Measurements from ENCODE around the gene BCKDHB. TPM values are rescaled to one million over a fixed set of nuclear protein-coding genes. Genes with fewer than 3 reads are reported as not detected.

BCKDHB gene
- total RNA-seq, 1 donor from 2014 or later, result 18.5 TPM

DNA sequence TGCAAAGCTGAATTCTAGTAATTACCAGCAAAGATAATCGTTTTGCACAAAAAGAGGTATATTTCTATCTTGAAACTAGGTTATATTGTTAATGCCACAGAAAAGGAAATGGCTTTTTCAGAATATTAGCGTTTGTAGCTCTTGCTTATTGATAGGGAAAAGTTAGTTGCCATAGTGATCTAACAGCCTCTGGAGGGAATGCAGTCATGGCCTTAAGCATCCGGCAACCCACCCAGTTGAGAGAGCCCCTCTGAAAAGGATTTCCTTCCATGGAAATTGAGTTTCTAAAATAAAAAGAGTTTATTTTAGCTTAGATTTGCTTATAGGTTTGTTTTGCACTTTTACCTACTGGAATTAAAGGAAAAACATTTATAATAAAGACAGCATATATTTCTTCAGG, 224.5 kb downstream of the BCKDHB start:
- Mint-ChIP-seq H3K9me3 (no peaks in the 10 kb centered on the region), H3K27ac (no peak overlapping the region), H3K36me3 (ENCODE audit: low read depth) (no peaks in the 10 kb centered on the region), H3K27me3 (ENCODE audit: low read depth) (no peaks in the 10 kb centered on the region), H3K4me1 (ENCODE audit: low read depth) (no peaks in the 10 kb centered on the region), H3K4me3 (ENCODE audit: low read depth) (no peak overlapping the region)
- DNase-seq (ENCODE audit: low spot score), result no peak
- intact Hi-C loops (cut with micrococcal nuclease), result no loop called here

GRCh38 chr6:80331522-80331921, 225.1 kb downstream of the BCKDHB start:
- H3K4me1 Mint-ChIP-seq (ENCODE audit: low read depth), result no peaks in the 10 kb centered on the region
- no peaks in the 10 kb centered on the region for H3K9me3 Mint-ChIP-seq
- intact Hi-C loops (cut with micrococcal nuclease), result no loop called here
- H3K4me3 Mint-ChIP-seq (ENCODE audit: low read depth), result no peak overlapping the region
- H3K36me3 Mint-ChIP-seq (ENCODE audit: low read depth), result no peaks in the 10 kb centered on the region
- no peak overlapping the region for H3K27ac Mint-ChIP-seq
- no peaks in the 10 kb centered on the region for H3K27me3 Mint-ChIP-seq (ENCODE audit: low read depth)
- no peak for DNase-seq (ENCODE audit: low spot score)

- no peak overlapping the region for H3K27ac Mint-ChIP-seq
- H3K36me3 Mint-ChIP-seq (ENCODE audit: low read depth), result no peaks in the 10 kb centered on the region
- intact Hi-C loops (cut with micrococcal nuclease), result no loop called here
- no peaks in the 10 kb centered on the region for H3K27me3 Mint-ChIP-seq (ENCODE audit: low read depth)
- H3K9me3 Mint-ChIP-seq, result no peaks in the 10 kb centered on the region
- DNase-seq (ENCODE audit: low spot score), result no peak
- no peaks in the 10 kb centered on the region for H3K4me1 Mint-ChIP-seq (ENCODE audit: low read depth)
- H3K4me3 Mint-ChIP-seq (ENCODE audit: low read depth), result no peak overlapping the region
These were observed 225.5 kb downstream of the BCKDHB start for GRCh38 chr6:80331974-80332373.

- Mint-ChIP-seq H3K36me3 (ENCODE audit: low read depth) (no peaks in the 10 kb centered on the region), H3K27me3 (ENCODE audit: low read depth) (no peaks in the 10 kb centered on the region), H3K4me3 (ENCODE audit: low read depth) (no peak overlapping the region), H3K4me1 (ENCODE audit: low read depth) (peaks cover 4% of the 10 kb centered on the region), H3K9me3 (no peaks in the 10 kb centered on the region), H3K27ac (no peak overlapping the region)
- no peak for DNase-seq (ENCODE audit: low spot score)
- intact Hi-C loops (cut with micrococcal nuclease), result no loop called here
These were observed 226.9 kb downstream of the BCKDHB start for GRCh38 chr6:80333342-80333741.

- Mint-ChIP-seq H3K4me1 (ENCODE audit: low read depth) (peaks cover 4% of the 10 kb centered on the region), H3K27ac (no peak overlapping the region), H3K9me3 (no peaks in the 10 kb centered on the region), H3K4me3 (ENCODE audit: low read depth) (no peak overlapping the region), H3K27me3 (ENCODE audit: low read depth) (no peaks in the 10 kb centered on the region), H3K36me3 (ENCODE audit: low read depth) (no peaks in the 10 kb centered on the region)
- DNase-seq (ENCODE audit: low spot score), result no peak
- intact Hi-C loops (cut with micrococcal nuclease), result no loop called here
These were observed 228.7 kb downstream of the BCKDHB start for GRCh38 chr6:80335121-80335531.

GRCh38 chr6:80336911-80337310, 230.4 kb downstream of the BCKDHB start:
- Mint-ChIP-seq H3K9me3 (no peaks in the 10 kb centered on the region), H3K27me3 (ENCODE audit: low read depth) (no peaks in the 10 kb centered on the region), H3K27ac (no peak overlapping the region), H3K36me3 (ENCODE audit: low read depth) (no peaks in the 10 kb centered on the region), H3K4me3 (ENCODE audit: low read depth) (no peak overlapping the region), H3K4me1 (ENCODE audit: low read depth) (peaks cover 4% of the 10 kb centered on the region)
- intact Hi-C loops (cut with micrococcal nuclease), result no loop called here
- no peak for DNase-seq (ENCODE audit: low spot score)

DNA sequence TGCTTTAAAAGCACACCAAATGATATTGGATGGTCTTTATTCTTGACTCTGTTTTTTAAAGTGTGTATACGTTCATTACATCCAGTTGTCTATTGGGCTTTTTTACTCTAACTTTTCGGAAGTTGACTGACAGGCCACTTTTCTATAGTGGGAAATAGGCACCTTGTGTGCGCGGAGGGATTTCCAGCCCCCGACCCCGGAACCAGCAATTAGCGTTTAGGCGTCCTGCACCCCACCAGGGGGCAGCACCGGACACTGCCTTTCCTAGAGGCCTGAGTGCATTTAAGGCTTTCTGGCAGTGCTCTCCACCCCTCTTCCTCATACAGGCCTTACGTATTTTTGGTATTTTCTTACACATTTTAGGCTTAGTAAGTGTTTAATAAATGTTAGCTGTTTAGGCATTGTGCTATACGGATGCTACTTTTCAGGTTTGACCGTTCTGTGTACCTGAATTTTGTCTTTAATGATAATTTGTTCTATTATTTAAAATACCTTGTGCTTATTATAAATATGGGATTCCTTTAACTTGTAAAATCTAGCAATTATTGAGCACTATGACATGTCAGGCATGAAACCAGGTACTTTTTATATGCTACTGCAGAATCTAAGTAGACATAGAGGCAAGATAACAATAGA, 231.8 kb downstream of the BCKDHB start:
- Mint-ChIP-seq H3K27ac (no peak overlapping the region), H3K27me3 (ENCODE audit: low read depth) (no peaks in the 10 kb centered on the region), H3K4me1 (ENCODE audit: low read depth) (peaks cover 4% of the 10 kb centered on the region), H3K9me3 (no peaks in the 10 kb centered on the region), H3K4me3 (ENCODE audit: low read depth) (no peak overlapping the region), H3K36me3 (ENCODE audit: low read depth) (no peaks in the 10 kb centered on the region)
- intact Hi-C loops (cut with micrococcal nuclease), result loop anchor here (2.0 kb wide), 1 partner anchor 1414 kb away; the partner anchor contains the start of gene TENT5A
- DNase-seq (ENCODE audit: low spot score), result peak; percentile 33

DNA sequence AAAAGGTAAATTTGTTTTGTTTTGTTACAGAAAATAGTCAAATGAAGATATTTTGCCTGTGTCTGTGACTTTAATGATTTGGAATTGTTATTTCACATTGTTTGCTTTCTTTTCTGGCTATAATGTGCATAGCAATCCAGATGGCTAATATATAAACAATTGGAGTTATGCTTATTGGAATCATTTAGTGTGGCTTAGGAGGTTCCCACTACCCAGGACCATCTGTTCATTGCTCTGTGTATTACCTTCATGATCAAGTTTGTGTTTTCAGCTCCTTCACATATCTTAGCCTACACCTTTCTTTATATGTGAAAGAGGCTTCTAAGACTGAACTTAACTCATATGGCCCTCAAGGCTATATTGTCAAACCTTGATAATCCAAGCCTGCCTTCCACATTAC, 232.9 kb downstream of the BCKDHB start:
- Mint-ChIP-seq H3K9me3 (no peaks in the 10 kb centered on the region), H3K27me3 (ENCODE audit: low read depth) (no peaks in the 10 kb centered on the region), H3K27ac (no peak overlapping the region), H3K4me3 (ENCODE audit: low read depth) (no peak overlapping the region), H3K36me3 (ENCODE audit: low read depth) (no peaks in the 10 kb centered on the region), H3K4me1 (ENCODE audit: low read depth) (peaks cover 4% of the 10 kb centered on the region)
- DNase-seq (ENCODE audit: low spot score), result no peak
- intact Hi-C loops (cut with micrococcal nuclease), result loop anchor here (2.0 kb wide), 1 partner anchor 1413 kb away; the partner anchor contains the start of gene TENT5A

DNA sequence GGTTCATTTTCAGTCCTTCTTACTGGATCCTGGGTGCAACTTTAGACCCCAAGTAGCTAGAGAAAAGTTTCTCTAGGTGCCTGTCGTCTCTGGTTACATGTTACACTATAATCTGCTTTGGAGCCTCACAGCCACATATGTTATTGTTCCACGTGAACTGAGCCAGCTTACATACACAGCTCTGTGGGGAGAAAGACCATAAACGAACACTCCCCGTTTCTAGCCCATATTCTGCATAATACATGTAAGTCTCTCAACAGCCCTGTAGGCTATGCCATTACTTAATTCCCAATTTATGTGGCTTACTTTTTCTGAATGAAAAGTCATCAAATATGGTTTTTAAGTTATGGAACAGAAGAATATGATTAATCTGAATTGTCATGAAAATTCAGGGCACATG, 233.8 kb downstream of the BCKDHB start:
- Mint-ChIP-seq H3K9me3 (no peaks in the 10 kb centered on the region), H3K4me1 (ENCODE audit: low read depth) (peaks cover 4% of the 10 kb centered on the region), H3K4me3 (ENCODE audit: low read depth) (no peak overlapping the region), H3K36me3 (ENCODE audit: low read depth) (no peaks in the 10 kb centered on the region), H3K27ac (no peak overlapping the region), H3K27me3 (ENCODE audit: low read depth) (no peaks in the 10 kb centered on the region)
- DNase-seq (ENCODE audit: low spot score), result no peak
- intact Hi-C loops (cut with micrococcal nuclease), result no loop called here

- intact Hi-C loops (cut with micrococcal nuclease), result no loop called here
- Mint-ChIP-seq H3K4me1 (ENCODE audit: low read depth) (peaks cover 4% of the 10 kb centered on the region), H3K36me3 (ENCODE audit: low read depth) (no peaks in the 10 kb centered on the region), H3K9me3 (no peaks in the 10 kb centered on the region), H3K27ac (no peak overlapping the region), H3K27me3 (ENCODE audit: low read depth) (no peaks in the 10 kb centered on the region), H3K4me3 (ENCODE audit: low read depth) (no peak overlapping the region)
- DNase-seq (ENCODE audit: low spot score), result no peak
These were observed 234.2 kb downstream of the BCKDHB start for GRCh38 chr6:80340686-80341085.

DNA sequence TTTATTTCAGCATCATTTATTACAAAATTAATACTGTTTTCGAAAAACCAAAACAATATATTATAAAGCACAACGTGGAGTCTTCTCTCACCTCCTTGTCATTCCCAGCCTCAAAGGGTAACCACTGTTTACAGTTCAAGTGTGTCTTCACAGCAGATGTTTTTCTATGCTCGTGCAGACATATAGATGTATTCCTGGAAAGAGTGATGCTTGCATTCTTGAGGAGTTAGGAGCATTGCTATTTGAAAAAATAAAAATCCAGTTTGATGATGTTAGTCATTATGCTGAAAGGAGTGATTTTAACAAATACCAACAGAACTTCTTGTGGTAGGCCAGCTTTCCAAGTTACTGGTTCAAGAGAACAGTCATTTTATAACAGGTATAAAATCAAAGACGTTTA, 234.9 kb downstream of the BCKDHB start:
- Mint-ChIP-seq H3K27ac (no peak overlapping the region), H3K36me3 (ENCODE audit: low read depth) (no peaks in the 10 kb centered on the region), H3K4me1 (ENCODE audit: low read depth) (peaks cover 4% of the 10 kb centered on the region), H3K27me3 (ENCODE audit: low read depth) (no peaks in the 10 kb centered on the region), H3K9me3 (no peaks in the 10 kb centered on the region), H3K4me3 (ENCODE audit: low read depth) (no peak overlapping the region)
- DNase-seq (ENCODE audit: low spot score), result no peak
- intact Hi-C loops (cut with micrococcal nuclease), result no loop called here

DNA sequence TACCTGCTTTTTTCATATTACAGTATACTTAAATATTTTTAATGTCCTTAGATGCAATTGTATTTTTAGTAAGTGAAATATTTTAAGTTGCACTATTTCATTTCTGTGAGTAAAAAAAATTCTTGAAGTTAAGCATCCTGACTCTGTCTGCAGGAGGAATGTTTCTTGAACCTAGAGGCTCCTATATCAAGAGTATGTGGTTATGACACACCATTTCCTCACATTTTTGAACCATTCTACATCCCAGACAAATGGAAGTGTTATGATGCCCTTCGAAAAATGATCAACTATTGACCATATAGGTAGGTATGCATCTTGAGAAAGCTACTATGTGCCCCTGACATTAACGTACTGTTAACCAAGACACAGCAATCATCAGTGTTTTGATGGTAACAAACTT, 237.0 kb downstream of the BCKDHB start:
- no peaks in the 10 kb centered on the region for H3K27me3 Mint-ChIP-seq (ENCODE audit: low read depth)
- H3K27ac Mint-ChIP-seq, result no peak overlapping the region
- no peaks in the 10 kb centered on the region for H3K36me3 Mint-ChIP-seq (ENCODE audit: low read depth)
- H3K9me3 Mint-ChIP-seq, result no peaks in the 10 kb centered on the region
- H3K4me1 Mint-ChIP-seq (ENCODE audit: low read depth), result no peaks in the 10 kb centered on the region
- H3K4me3 Mint-ChIP-seq (ENCODE audit: low read depth), result no peak overlapping the region
- intact Hi-C loops (cut with micrococcal nuclease), result no loop called here
- DNase-seq (ENCODE audit: low spot score), result no peak

- H3K27ac Mint-ChIP-seq, result no peak overlapping the region
- H3K4me3 Mint-ChIP-seq (ENCODE audit: low read depth), result no peak overlapping the region
- H3K4me1 Mint-ChIP-seq (ENCODE audit: low read depth), result no peaks in the 10 kb centered on the region
- H3K27me3 Mint-ChIP-seq (ENCODE audit: low read depth), result no peaks in the 10 kb centered on the region
- H3K36me3 Mint-ChIP-seq (ENCODE audit: low read depth), result no peaks in the 10 kb centered on the region
- H3K9me3 Mint-ChIP-seq, result no peaks in the 10 kb centered on the region
- no peak for DNase-seq (ENCODE audit: low spot score)
- intact Hi-C loops (cut with micrococcal nuclease), result no loop called here
These were observed 240.6 kb downstream of the BCKDHB start for GRCh38 chr6:80347101-80347500.

- Mint-ChIP-seq H3K27ac (no peak overlapping the region), H3K9me3 (no peaks in the 10 kb centered on the region), H3K27me3 (ENCODE audit: low read depth) (no peaks in the 10 kb centered on the region), H3K36me3 (ENCODE audit: low read depth) (no peaks in the 10 kb centered on the region), H3K4me3 (ENCODE audit: low read depth) (no peak overlapping the region), H3K4me1 (ENCODE audit: low read depth) (no peaks in the 10 kb centered on the region)
- DNase-seq (ENCODE audit: low spot score), result no peak
- intact Hi-C loops (cut with micrococcal nuclease), result no loop called here
These were observed 241.8 kb downstream of the BCKDHB start for GRCh38 chr6:80348263-80348662.

Data from activated T-helper 2 cell treated with anti-CD3 and anti-CD28 coated beads, Interferon-gamma antibody, Interleukin-2, Interleukin-4, amounts not matched to agents 10 μg/mL and 5 μg/mL and 100 μg/mL, durations not matched to agents 14 hours and 24 hours and 36 hours (primary cell).